HG03469 (cell line): Measurements from ENCODE around the gene KNDC1.

Source experiments
- ATAC-seq: cut with Tn5 transposase; IDR thresholded peaks from one replicate; pipeline ENCODE4 v1.9.1; 2021; ENCODE audit warnings: mild to moderate bottlenecking, moderate library complexity, moderate number of reproducible peaks; ENCODE audit not compliant: unreplicated experiment

KNDC1 gene

GRCh38 chr10:133187906-133188681 is 28.1 kb downstream of the KNDC1 start:
- no peak for ATAC-seq

DNA sequence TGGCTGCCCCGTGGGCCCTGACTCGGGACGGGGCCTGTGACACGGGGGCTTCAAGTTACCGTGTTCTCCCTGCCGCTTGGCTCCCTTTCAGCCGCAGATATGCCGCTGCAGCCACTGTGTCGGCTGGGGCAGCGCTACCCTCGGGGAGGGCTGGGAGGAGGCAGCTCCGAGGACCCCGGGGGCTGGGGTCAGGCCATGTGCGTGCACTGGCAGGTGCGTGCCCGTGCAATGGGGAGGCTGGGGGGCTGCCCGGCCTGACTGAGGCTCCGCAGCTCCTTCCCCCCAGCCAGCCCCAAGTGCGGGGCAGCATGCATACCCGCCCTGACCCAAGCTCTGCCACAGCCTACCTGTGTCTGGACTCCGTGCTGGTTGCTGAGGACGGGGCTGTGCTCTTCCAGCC is 29.2 kb downstream of the KNDC1 start:
- ATAC-seq = no peak

DNA sequence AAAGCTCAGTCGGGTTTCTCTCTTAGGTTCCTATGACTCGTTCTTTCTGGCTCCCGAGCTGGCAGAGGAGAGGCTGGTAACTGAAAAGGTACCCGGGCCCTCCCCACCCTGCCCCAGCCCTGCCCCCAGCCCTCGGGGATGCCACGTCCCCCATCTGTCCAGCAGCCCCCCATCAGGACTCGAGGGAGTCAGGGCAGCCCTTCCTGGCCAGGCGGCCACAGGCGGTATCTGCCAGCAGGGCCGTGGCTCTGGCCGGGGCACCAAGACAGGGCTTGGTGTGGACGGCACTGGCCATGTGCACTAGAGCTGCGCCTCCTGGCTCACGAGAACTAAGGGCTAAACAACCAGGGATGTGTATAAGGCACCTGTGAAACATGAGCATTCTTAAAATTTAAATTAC is 29.7 kb downstream of the KNDC1 start:
- no peak for ATAC-seq

DNA sequence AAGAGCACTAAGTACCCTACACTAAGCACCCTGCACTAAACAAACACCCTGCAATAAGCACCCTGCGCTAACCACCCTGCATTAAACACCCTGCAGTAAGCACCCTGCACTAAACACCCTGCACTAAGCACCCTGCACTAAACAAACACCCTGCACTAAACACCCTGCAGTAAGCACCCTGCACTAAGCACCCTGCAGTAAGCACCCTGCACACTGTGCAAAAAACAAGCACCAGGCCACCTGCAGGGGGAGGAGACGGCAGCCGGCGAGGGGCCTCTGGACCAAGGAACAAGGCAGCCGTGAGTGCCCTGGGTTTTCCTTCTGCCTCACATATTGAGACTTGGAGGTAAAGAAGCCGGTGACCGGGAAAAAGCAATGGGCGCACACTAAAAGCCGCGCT is 30.2 kb downstream of the KNDC1 start:
- ATAC-seq = no peak

DNA sequence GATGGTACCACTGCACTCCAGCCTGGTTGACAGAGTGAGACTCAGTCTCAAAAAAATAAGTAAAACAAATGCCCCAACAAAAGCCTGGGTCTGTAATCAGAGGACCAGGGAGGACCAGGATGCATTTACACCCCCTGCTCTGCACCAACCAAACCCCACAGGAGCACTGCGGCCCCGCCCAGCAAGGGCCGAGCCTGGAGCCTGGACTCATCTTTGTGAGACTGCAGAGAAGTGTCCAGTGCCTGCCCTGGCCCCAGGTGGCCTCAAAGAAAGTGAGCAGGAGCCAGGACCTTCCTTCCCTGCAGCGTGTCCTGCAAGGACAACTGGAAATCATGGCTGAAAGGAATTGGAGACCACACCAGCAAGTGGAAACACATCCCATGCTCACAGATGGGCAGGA is 31.6 kb downstream of the KNDC1 start:
- ATAC-seq = no peak

DNA sequence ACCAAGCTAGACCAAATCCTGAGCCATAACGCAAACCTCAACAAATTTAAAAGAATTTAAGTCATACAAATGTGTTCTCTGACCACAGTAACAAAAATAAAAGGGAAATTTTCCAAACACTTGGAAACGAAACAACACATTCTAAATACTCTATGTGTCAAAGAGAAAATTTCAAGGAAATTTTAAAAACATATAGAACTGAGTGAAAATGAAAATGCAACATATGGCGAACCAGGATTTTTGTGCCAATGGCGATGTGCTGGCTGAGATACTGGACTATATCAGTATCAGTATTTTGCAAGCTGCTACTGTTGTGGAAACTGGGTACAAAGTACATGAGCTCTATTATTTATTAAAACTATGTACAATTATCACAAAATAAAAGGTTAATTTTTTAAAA is 34.1 kb downstream of the KNDC1 start:
- ATAC-seq = no peak

GRCh38 chr10:133195096-133195495 is 35.1 kb downstream of the KNDC1 start:
- ATAC-seq = no peak

- no peak for ATAC-seq
Measured at GRCh38 chr10:133195611-133196010, 35.6 kb downstream of the KNDC1 start.

GRCh38 chr10:133196221-133196915 is 36.3 kb downstream of the KNDC1 start:
- no peak for ATAC-seq

- no peak for ATAC-seq
Measured at GRCh38 chr10:133196936-133197758, 37.1 kb downstream of the KNDC1 start.

- no peak for ATAC-seq
Measured at GRCh38 chr10:133197786-133198185, 37.8 kb downstream of the KNDC1 start.

GRCh38 chr10:133198206-133198605 is 38.2 kb downstream of the KNDC1 start:
- no peak for ATAC-seq

DNA sequence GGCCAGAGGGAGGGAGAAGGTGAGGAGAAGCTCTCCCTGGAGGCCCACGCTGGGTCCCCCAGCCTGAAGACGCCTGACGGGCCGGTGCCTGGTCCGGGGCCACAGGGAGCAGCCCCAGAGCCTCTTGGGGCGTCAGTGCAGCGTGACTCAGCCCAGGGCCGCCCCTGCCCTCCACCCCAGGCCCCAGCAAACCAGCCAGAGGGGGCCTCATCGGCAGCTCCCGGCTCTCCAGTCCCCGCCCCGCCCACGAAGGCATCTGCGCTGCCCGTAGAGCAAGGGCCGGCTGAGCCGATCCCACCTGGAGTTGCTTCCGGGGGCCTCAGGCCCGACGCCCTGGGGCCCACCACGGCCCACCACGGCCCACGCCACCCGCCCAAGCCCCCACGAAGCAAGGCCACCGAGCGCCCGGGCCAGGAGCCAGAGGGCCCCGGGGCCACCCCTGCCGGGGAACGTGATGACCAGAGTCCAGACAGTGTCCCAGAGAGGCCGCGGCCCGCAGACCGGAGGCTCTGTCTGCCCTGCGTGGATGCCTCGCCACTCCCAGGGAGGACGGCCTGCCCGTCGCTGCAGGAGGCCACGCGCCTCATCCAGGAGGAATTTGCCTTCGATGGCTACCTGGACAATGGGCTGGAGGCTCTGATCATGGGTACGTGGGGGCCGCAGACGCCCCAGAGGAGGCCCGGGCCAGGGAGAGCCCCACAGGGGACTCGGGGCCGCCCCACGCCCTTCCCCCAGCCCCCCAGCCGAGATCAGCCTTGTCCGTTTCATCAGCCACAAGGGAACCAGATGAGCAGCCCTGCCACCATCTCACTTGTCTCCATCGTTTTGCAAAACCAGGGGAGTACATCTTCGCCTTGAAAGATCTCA is 38.8 kb downstream of the KNDC1 start:
- ATAC-seq = no peak

DNA sequence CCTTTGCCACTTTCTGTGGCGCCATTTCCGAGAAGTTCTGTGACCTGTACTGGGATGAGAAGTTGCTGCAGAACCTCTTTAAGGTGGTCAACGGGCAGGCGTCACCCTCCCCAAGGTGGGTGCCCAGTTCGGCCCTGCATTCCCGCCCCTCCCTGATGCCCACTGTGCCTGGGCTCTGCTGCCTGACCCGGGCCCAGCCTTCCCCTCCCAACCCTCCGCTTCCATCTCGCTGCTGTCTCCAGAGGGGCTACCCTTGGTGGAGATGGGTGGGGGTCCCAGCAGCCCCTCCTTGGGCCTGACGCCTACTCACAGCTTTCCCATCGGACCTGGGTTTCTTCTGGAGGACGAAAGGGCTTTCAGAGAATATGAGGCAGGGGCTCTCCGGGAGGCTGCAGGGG is 39.5 kb downstream of the KNDC1 start:
- no peak for ATAC-seq

- ATAC-seq = no peak
Measured at GRCh38 chr10:133199992-133200611, 40.1 kb downstream of the KNDC1 start.

- ATAC-seq = no peak
Measured at GRCh38 chr10:133200621-133201031, 40.6 kb downstream of the KNDC1 start.

GRCh38 chr10:133201151-133201947 is 41.3 kb downstream of the KNDC1 start:
- no peak for ATAC-seq

- ATAC-seq = no peak
Measured at GRCh38 chr10:133201948-133202725, 42.1 kb downstream of the KNDC1 start.
